Esophagus (tissue), 2 donors: ENCODE data around the gene ABHD12. TPM values are rescaled to one million over a fixed set of nuclear protein-coding genes. Genes with fewer than 3 reads are reported as not detected.

ENCODE experiments used
- H3K27ac ChIP-seq, 2 donors: one replicate each; pipeline ENCODE4 v1.5.1; 2013; ENCODE audit warnings: low read depth in 2 of 2, mild to moderate bottlenecking in 2 of 2, inconsistent platforms in 1 of 2, low read length in 1 of 2, moderate library complexity in 1 of 2
- H3K27me3 ChIP-seq, 2 donors: one replicate each; pipeline ENCODE4 v1.6.1; 2013; ENCODE audit warnings: low read length in 2 of 2, control low read depth in 1 of 2, mild to moderate bottlenecking in 1 of 2; ENCODE audit not compliant: insufficient read depth in 2 of 2, control insufficient read depth in 1 of 2
- H3K36me3 ChIP-seq, 2 donors: one replicate each; pipeline ENCODE4 v1.6.1; 2013; ENCODE audit warnings: low read length in 1 of 2; ENCODE audit not compliant: control insufficient read depth in 2 of 2, insufficient read depth in 2 of 2
- H3K4me1 ChIP-seq, 2 donors: one replicate each; pipeline ENCODE4 v1.6.1; 2013; ENCODE audit warnings: low read length in 1 of 2; ENCODE audit not compliant: control insufficient read depth in 2 of 2, insufficient read depth in 2 of 2
- H3K4me3 ChIP-seq, 2 donors: one replicate each; pipeline ENCODE4 v1.5.1; 2013; ENCODE audit warnings: low read length in 2 of 2, mild to moderate bottlenecking in 2 of 2, low read depth in 1 of 2, moderate library complexity in 1 of 2
- H3K9me3 ChIP-seq, 2 donors: one replicate each; pipeline ENCODE4 v1.6.1; 2013; ENCODE audit warnings: mild to moderate bottlenecking in 2 of 2, low read depth in 1 of 2, low read length in 1 of 2, moderate library complexity in 1 of 2; ENCODE audit not compliant: control insufficient read depth in 2 of 2, insufficient read depth in 1 of 2
- WGBS, 2 donors: extraction: QIAGEN DNeasy Blood & Tissue Kit; methylation state at CpG; one replicate each; pipeline ENCODE4 v1.1.7; 2013; 5-methylcytosine and 5-hydroxymethylcytosine counted together
- polyA plus RNA-seq, 2 donors: library from polyadenylated mRNA; stranded (reverse); fragments of 200-250 nt; gene quantifications; one replicate each; pipeline ENCODE4 v1.2.3, GENCODE V29; 2013
- donor health status: healthy with polysubstance abuse.
- donor health status: Bipolar disorder and iron deficiency.

The ABHD12 gene
- polyA plus RNA-seq, 2 donors, result 36.9 to 42.3 TPM

GRCh38 chr20:25254986-25255680, 135.5 kb downstream of the ABHD12 start:
- H3K4me3 ChIP-seq, result peak overlapping the region in 1 of 2 donors; percentile 2
- 67 to 71% methylated on average over 12 of the region's 12 CpGs for WGBS, 2 donors
- no peaks in the 10 kb centered on the region for H3K9me3 ChIP-seq
- no peaks in the 10 kb centered on the region for H3K27me3 ChIP-seq
- H3K27ac ChIP-seq, result peak overlapping the region; percentile 90 to 91
- peaks cover 0 to 8% of the 10 kb centered on the region in 2 donors for H3K36me3 ChIP-seq
- H3K4me1 ChIP-seq, result peaks cover 9 to 12% of the 10 kb centered on the region in 2 donors

- 58 to 70% methylated on average over 5 of the region's 5 CpGs for WGBS, 2 donors
- Histone ChIP-seq H3K27ac (peak overlapping the region; percentile 90 to 91), H3K4me1 (peaks cover 9 to 14% of the 10 kb centered on the region in 2 donors)
These were observed 136.1 kb downstream of the ABHD12 start for GRCh38 chr20:25254571-25254970.

DNA sequence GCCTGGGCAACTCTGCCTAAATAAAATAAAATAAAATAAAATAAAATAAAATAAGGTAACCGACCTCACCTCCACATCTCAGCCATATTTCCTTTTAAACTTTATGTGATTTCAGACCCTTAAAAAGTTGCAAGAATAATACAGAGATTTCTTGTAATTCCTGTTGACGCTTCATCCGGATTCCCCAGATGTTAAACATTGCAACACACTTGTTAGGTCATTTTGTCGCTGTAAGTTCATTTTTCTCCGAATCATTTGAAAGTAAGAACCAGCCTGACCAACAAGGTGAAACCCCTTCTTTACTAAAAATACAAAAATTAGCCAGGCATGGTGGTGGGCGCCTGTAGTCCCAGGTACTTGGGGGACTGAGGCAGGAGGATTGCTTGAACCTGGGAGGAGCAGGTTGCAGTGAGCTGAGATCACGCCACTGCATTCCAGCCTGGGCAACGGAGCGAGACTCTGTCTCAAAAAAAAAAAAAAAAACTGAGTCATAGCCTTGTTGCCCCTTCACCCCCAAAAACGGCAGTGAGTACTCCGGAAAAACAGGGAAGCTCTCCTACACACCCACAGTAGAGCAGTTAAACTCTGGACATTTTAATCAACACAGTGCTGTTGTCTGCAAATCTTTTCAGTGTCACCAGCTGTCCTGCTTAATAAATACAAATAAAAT, 136.9 kb downstream of the ABHD12 start:
- H3K27ac ChIP-seq, result no peak overlapping the region

More at GRCh38 chr20:25254571-25254970, 136.1 kb downstream of the ABHD12 start:
- H3K36me3 ChIP-seq, result peaks cover 0 to 4% of the 10 kb centered on the region in 2 donors
- no peaks in the 10 kb centered on the region for H3K27me3 ChIP-seq
- H3K9me3 ChIP-seq, result no peaks in the 10 kb centered on the region
- no peak overlapping the region for H3K4me3 ChIP-seq

GRCh38 chr20:25252686-25253421, 137.8 kb downstream of the ABHD12 start:
- Histone ChIP-seq H3K4me1 (peaks cover 9 to 12% of the 10 kb centered on the region in 2 donors), H3K9me3 (no peaks in the 10 kb centered on the region), H3K36me3 (peaks cover 0 to 4% of the 10 kb centered on the region in 2 donors), H3K4me3 (no peak overlapping the region), H3K27ac (peak overlapping the region; percentile 50 to 79), H3K27me3 (no peaks in the 10 kb centered on the region)
- WGBS, 2 donors, result 71 to 73% methylated on average over 6 of the region's 6 CpGs

More for the DNA sequence above, 136.9 kb downstream of the ABHD12 start:
- peaks cover 0 to 4% of the 10 kb centered on the region in 2 donors for H3K36me3 ChIP-seq
- H3K4me3 ChIP-seq, result no peak overlapping the region
- H3K4me1 ChIP-seq, result peaks cover 9 to 14% of the 10 kb centered on the region in 2 donors
- no peaks in the 10 kb centered on the region for H3K27me3 ChIP-seq
- 82% methylated on average over 11 of the region's 11 CpGs for WGBS, 2 donors
- H3K9me3 ChIP-seq, result no peaks in the 10 kb centered on the region

DNA sequence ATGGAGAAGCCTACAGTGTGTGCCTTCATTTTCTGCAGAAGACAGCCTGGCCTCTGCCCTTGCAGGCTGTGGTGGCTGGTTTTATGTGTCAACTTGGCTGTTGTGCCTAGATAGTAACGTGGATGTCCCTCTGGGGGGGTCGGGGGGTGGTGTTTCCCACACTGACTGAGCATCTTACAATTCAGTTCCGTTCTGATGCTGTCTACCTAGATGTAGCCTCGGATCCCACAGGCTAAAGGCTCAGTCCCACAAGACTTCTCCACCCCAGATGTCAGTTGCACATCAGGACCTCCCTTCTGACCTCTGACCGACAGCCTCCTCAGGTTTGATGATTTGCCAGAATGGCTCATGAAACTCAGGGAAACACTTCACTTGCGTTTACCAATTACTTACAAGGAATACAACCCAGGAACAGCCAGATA, 138.4 kb downstream of the ABHD12 start:
- Histone ChIP-seq H3K9me3 (no peaks in the 10 kb centered on the region), H3K4me1 (peaks cover 9 to 13% of the 10 kb centered on the region in 2 donors), H3K36me3 (peaks cover 0 to 4% of the 10 kb centered on the region in 2 donors), H3K27ac (peak overlapping the region in 1 of 2 donors; percentile 57), H3K27me3 (no peaks in the 10 kb centered on the region), H3K4me3 (no peak overlapping the region)
- 64 to 77% methylated on average over 6 of the region's 6 CpGs for WGBS, 2 donors

DNA sequence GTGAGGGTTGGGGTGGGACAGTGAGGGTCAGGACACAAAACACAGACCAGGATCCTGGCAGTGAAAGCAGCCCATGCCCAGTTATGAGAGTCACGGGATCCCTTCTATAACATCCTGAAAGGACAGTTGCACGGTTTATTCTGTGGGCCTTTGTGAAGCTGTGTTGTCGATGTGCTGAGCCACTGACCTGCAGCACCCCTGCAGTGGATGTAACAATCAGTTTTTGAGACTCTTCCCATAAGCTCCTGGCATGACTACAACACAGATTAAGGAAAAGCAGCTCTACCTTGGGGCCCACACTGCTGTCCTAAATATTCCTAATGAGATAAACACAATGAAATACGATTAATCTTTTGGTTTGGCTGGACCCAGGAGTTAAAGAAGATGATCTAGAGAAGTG, 139.1 kb downstream of the ABHD12 start:
- peak overlapping the region in 1 of 2 donors; percentile 15 for H3K27ac ChIP-seq
- peaks cover 9 to 18% of the 10 kb centered on the region in 2 donors for H3K4me1 ChIP-seq
- 58 to 61% methylated on average over 4 of the region's 4 CpGs for WGBS, 2 donors
- no peak overlapping the region for H3K4me3 ChIP-seq
- no peaks in the 10 kb centered on the region for H3K27me3 ChIP-seq
- peaks cover 0 to 4% of the 10 kb centered on the region in 2 donors for H3K36me3 ChIP-seq
- H3K9me3 ChIP-seq, result no peaks in the 10 kb centered on the region

- 84 to 87% methylated on average over 9 of the region's 9 CpGs for WGBS, 2 donors
- no peaks in the 10 kb centered on the region for H3K27me3 ChIP-seq
- H3K4me3 ChIP-seq, result no peak overlapping the region
- no peak overlapping the region for H3K27ac ChIP-seq
- no peaks in the 10 kb centered on the region for H3K9me3 ChIP-seq
- H3K36me3 ChIP-seq, result peaks cover 0 to 4% of the 10 kb centered on the region in 2 donors
- H3K4me1 ChIP-seq, result peaks cover 9 to 18% of the 10 kb centered on the region in 2 donors
These were observed 139.6 kb downstream of the ABHD12 start for GRCh38 chr20:25251019-25251418.

DNA sequence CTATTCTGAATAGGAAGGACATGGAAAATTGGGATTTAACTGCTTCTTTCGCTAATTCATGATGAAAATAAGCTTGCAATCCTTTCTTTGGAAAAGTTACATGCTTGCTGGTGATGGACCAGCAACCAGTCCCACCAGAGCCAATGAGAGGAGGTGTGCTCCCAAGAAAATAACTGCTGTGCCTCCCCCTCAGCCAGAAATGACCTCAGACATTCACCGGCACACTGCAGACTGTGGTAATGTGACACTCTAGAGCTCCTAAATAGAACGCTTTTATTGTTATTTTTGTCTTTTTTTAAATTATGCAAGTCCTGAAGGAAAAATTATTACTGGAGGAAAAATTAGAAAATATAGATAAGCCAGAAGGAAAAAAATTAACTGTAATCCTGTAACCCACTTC, 140.1 kb downstream of the ABHD12 start:
- WGBS, 2 donors, result 74 to 77% methylated on average over 3 of the region's 3 CpGs
- Histone ChIP-seq H3K27ac (no peak overlapping the region), H3K4me3 (peak overlapping the region in 1 of 2 donors; percentile 85)

More for the DNA sequence above, 140.1 kb downstream of the ABHD12 start:
- Histone ChIP-seq H3K36me3 (peaks cover 0 to 4% of the 10 kb centered on the region in 2 donors), H3K4me1 (peaks cover 9 to 18% of the 10 kb centered on the region in 2 donors), H3K27me3 (no peaks in the 10 kb centered on the region), H3K9me3 (no peaks in the 10 kb centered on the region)
